GM12878 (cell line): Measurements from ENCODE around the gene DUS4L. TPM values are rescaled to one million over a fixed set of nuclear protein-coding genes. Genes with fewer than 3 reads are reported as not detected.
A peak's percentile ranks its signal among the peaks of the same experiment; 100 is the strongest.

Experiments used
- ATAC-seq: fragments of 200-7000 bp; cut with Tn5 transposase; 3 replicates; pipeline ENCODE4 v1.9.1; 2020; ENCODE audit warnings: mild to moderate bottlenecking, moderate library complexity
- Bru-seq: library from RNA; stranded (reverse); fragments of 400-500 nt; gene quantifications from one replicate; lab custom pipeline; 2021; lab: Mats Ljungman, UMichigan
- BruChase-seq, 2 experiments: library from RNA; stranded (reverse); fragments of 400-500 nt; gene quantifications; one replicate each; lab custom pipeline; 2021; lab: Mats Ljungman, UMichigan
- BruUV-seq: library from RNA; stranded (reverse); fragments of 400-500 nt; replicated peaks from 2 replicates; lab custom pipeline; 2021; lab: Mats Ljungman, UMichigan
- CTCF ChIA-PET: fragments of 300-600 bp; sonication (Branson Sonifier 250); formaldehyde crosslinking; extraction: SDS; loops from one replicate; lab custom pipeline; 2021; ENCODE audit warnings: inconsistent platforms; lab: Yijun Ruan, JAX
- POLR2A ChIA-PET: fragments of 350-600 bp; formaldehyde crosslinking; extraction: SDS; loops from one replicate; lab custom pipeline; 2021; ENCODE audit warnings: inconsistent platforms; lab: Charles Lee
- RAD21 ChIA-PET: fragments of 300-600 bp; sonication (Branson Sonifier 250); formaldehyde crosslinking; loops from one replicate; lab custom pipeline; 2023; ENCODE audit warnings: antibody characterized with exemption; ENCODE audit not compliant: unreplicated experiment; lab: Charles Lee
- SMC1A ChIA-PET: fragments of 300-600 bp; sonication (Branson Sonifier 250); formaldehyde crosslinking; loops from one replicate; lab custom pipeline; 2023; ENCODE audit not compliant: unreplicated experiment, uncharacterized antibody; lab: Charles Lee
- DNase-seq: peaks from one replicate; pipeline ENCODE4 v3.0.0-alpha.2; 2011; ENCODE audit warnings: low read depth, low spot score
- FAIRE-seq: peaks from 3 replicates; lab custom pipeline; 2011; peaks lifted over from hg19 to GRCh38; lab: Jason Lieb, UNC
- H2AFZ ChIP-seq: 2 replicates; pipeline ENCODE4 v1.6.0; 2011; ENCODE audit warnings: low read depth, low read length, control low read depth; ENCODE audit not compliant: control insufficient read depth
- H3K27ac ChIP-seq: 2 replicates; pipeline ENCODE4 v1.5.1; 2011; ENCODE audit warnings: control low read depth; ENCODE audit not compliant: control insufficient read depth, insufficient read depth
- H3K27me3 ChIP-seq, 2 experiments: replicated peaks in 1 of 2; 2 replicates each; pipeline versions ENCODE4 v1.6.0 to v1.6.1; 2011; ENCODE audit warnings: low read length in 1 of 2; ENCODE audit not compliant: control insufficient read depth in 2 of 2, insufficient read depth in 2 of 2
- H3K36me3 ChIP-seq, 2 experiments: 2 replicates each; pipeline ENCODE4 v1.5.1; 2011; ENCODE audit warnings: low read length in 1 of 2; ENCODE audit not compliant: control insufficient read depth in 2 of 2, insufficient read depth in 2 of 2
- H3K4me1 ChIP-seq: 2 replicates; pipeline ENCODE4 v1.6.1; 2011; ENCODE audit warnings: mild to moderate bottlenecking, low read length, moderate library complexity, mixed read lengths; ENCODE audit not compliant: control insufficient read depth, insufficient read depth
- H3K4me2 ChIP-seq: 2 replicates; pipeline ENCODE4 v1.6.0; 2011; ENCODE audit warnings: control low read depth; ENCODE audit not compliant: control insufficient read depth, insufficient read depth
- H3K4me3 ChIP-seq: fragments of 200-600 bp; sonication (generic); 2 replicates; pipeline ENCODE4 v1.5.1; 2016
- H3K79me2 ChIP-seq: 2 replicates; pipeline ENCODE4 v1.6.0; 2011; ENCODE audit warnings: low read length; ENCODE audit not compliant: control insufficient read depth, insufficient read depth
- H3K9ac ChIP-seq: 2 replicates; pipeline ENCODE4 v1.8.0; 2011; ENCODE audit warnings: low read length, control low read depth, mixed read lengths; ENCODE audit not compliant: control insufficient read depth, insufficient read depth
- H3K9me3 ChIP-seq: replicated peaks from 3 replicates; pipeline ENCODE4 v1.5.1; 2011; ENCODE audit warnings: mild to moderate bottlenecking, low read length; ENCODE audit not compliant: control insufficient read depth, insufficient read depth
- H4K20me1 ChIP-seq: 2 replicates; pipeline ENCODE4 v1.6.0; 2011; ENCODE audit not compliant: control insufficient read depth, insufficient read depth
- CBX5 ChIP-seq: sonication (generic); IDR thresholded peaks from 2 replicates; pipeline ENCODE4 v1.6.1; 2016; ENCODE audit warnings: low read depth, moderate library complexity, mild to moderate bottlenecking, inconsistent platforms
- CHD1 ChIP-seq: IDR thresholded peaks from 2 replicates; pipeline ENCODE4 v1.6.1; 2012; ENCODE audit warnings: low read depth, low read length, improper control_type of control experiment
- DPF2 ChIP-seq: fragments of 450-650 bp; IDR thresholded peaks from 2 replicates; pipeline ENCODE4 v1.6.1; 2017; ENCODE audit warnings: mild to moderate bottlenecking
- KDM1A ChIP-seq: fragments of 200-600 bp; sonication (generic); IDR thresholded peaks from 2 replicates; pipeline ENCODE4 v1.6.1; 2016; ENCODE audit warnings: borderline replicate concordance
- NBN ChIP-seq: fragments of 450-650 bp; IDR thresholded peaks from 2 replicates; pipeline ENCODE4 v1.6.1; 2016
- NRF1 ChIP-seq: conservative IDR thresholded peaks from 2 replicates; pipeline ENCODE4 v1.6.1; 2011; ENCODE audit warnings: mild to moderate bottlenecking, low read depth, low read length, improper control_type of control experiment
- RB1 ChIP-seq: fragments of 450-650 bp; formaldehyde crosslinking; IDR thresholded peaks from 2 replicates; pipeline ENCODE4 v1.6.1; 2017; ENCODE audit warnings: mild to moderate bottlenecking, borderline replicate concordance
- WGBS: methylation state at CpG from one replicate; pipeline ENCODE4 v1.1.6; 2016; ENCODE audit warnings: low lambda C conversion rate; ENCODE audit not compliant: insufficient replicate concordance, insufficient coverage; ENCODE audit errors: missing lambda C conversion rate; 5-methylcytosine and 5-hydroxymethylcytosine counted together
- in situ Hi-C: fragments of 300-500 bp; cut with MboI; formaldehyde crosslinking; loops from 9 replicates; pipeline ENCODE4 v1.14.3; 2018; ENCODE audit warnings: mixed read lengths
- intact Hi-C: fragments of 100-400 bp; cut with micrococcal nuclease; formaldehyde crosslinking; loops from one replicate; pipeline ENCODE4 v1.14.2; 2022; ENCODE audit not compliant: unreplicated experiment
- long read RNA-seq, 2 experiments: library from polyadenylated mRNA; unstranded; transcript quantifications; one replicate each; pipeline ENCODE4 v2.0.0, GENCODE V29; 2019 to 2020
- polyA minus RNA-seq, 3 experiments: library from RNA; depleted of rRNA, polyadenylated mRNA; stranded (reverse); fragments of >200 nt; gene quantifications; 2 replicates each; pipeline ENCODE4 v1.2.3, GENCODE V29; 2011
- polyA plus RNA-seq, 11 experiments: library from polyadenylated mRNA; depleted of rRNA in 4 of 11; unstranded in 6 of 11; stranded (reverse) in 5 of 11; fragments of >200 nt; fragmentation: Nextera tagmentation in 4 of 11; fragmentation: Illumina TruSeq in 1 of 11; extraction: Ambion mirVana in 4 of 11; extraction: Trizol in 1 of 11; gene quantifications; 1 replicate in 1 of 11; 2 replicates in 10 of 11; pipeline versions ENCODE4 v1.2.1 to v1.2.3, GENCODE V29; 2011 to 2016; ENCODE audit warnings: inconsistent platforms in 2 of 11, missing spikeins in 2 of 11, low read depth in 1 of 11
- total RNA-seq, 4 experiments: library from RNA; depleted of rRNA in 3 of 4; stranded (reverse); fragments of >200 nt in 3 of 4; fragmentation: Illumina TruSeq in 1 of 4; extraction: Trizol in 1 of 4; gene quantifications; 2 replicates each; pipeline versions ENCODE4 v1.2.1 to v1.2.3, GENCODE V29; 2013 to 2021
- TF ChIP-seq, protein P1 (sequence below): IDR thresholded peaks from 2 replicates; pipeline ENCODE4 v1.6.1; 2012; ENCODE audit warnings: low read depth, low read length, improper control_type of control experiment
- TF ChIP-seq, protein P2 (sequence below): fragments of 450-650 bp; IDR thresholded peaks from 2 replicates; pipeline ENCODE4 v1.6.1; 2017; ENCODE audit warnings: antibody characterized with exemption, mild to moderate bottlenecking, moderate library complexity
- TF ChIP-seq, protein P3 (sequence below): fragments of 450-650 bp; IDR thresholded peaks from 2 replicates; pipeline ENCODE4 v1.6.1; 2016; ENCODE audit warnings: mild to moderate bottlenecking

Gene DUS4L, protein sequence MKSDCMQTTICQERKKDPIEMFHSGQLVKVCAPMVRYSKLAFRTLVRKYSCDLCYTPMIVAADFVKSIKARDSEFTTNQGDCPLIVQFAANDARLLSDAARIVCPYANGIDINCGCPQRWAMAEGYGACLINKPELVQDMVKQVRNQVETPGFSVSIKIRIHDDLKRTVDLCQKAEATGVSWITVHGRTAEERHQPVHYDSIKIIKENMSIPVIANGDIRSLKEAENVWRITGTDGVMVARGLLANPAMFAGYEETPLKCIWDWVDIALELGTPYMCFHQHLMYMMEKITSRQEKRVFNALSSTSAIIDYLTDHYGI
- total RNA-seq (2013; cell fraction: nucleolus; rRNA removed), result 33.3 and 36.5 TPM in 2 replicates
- total RNA-seq (2014; rRNA removed) (12.8 and 13.3 TPM in 2 replicates), total RNA-seq (2014; rRNA removed; fragmentation: Illumina TruSeq; extraction: Trizol) (12.3 and 12.7 TPM in 2 replicates), total RNA-seq (2021) (7.6 and 11.7 TPM in 2 replicates), polyA plus RNA-seq (2011; rRNA removed) (10.6 and 18.0 TPM in 2 replicates), polyA plus RNA-seq (2014; fragmentation: Illumina TruSeq; extraction: Trizol) (14.1 and 19.2 TPM in 2 replicates), polyA plus RNA-seq (2014; fragmentation: Nextera tagmentation; extraction: Ambion mirVana) (1 to 10 TPM; 5.3 to 7.1 TPM), polyA plus RNA-seq (2014; rRNA removed) (12.1 and 13.0 TPM in 2 replicates), polyA plus RNA-seq (2016; fragmentation: Nextera tagmentation; extraction: Ambion mirVana) (10 to 100 TPM; 13.3 to 15.3 TPM), polyA minus RNA-seq (2011; rRNA and poly(A)+ RNA removed) (7.4 and 9.4 TPM in 2 replicates), Bru-seq, nascent RNA (percentile 75 among the genes with signal in this experiment), BruChase-seq, experiment 1, labeled RNA remaining after a 6-hour chase (percentile 56 among the genes with signal in this experiment), BruChase-seq, experiment 2, labeled RNA remaining after a 2-hour chase (percentile 59 among the genes with signal in this experiment)
- 4.1 TPM for polyA plus RNA-seq (2011; ENCODE audit: low read depth)
- 3.9 and 5.3 TPM in 2 replicates for polyA plus RNA-seq (2011; cell fraction: cytosol; rRNA removed)
- 7.3 and 8.8 TPM in 2 replicates for polyA plus RNA-seq (2011; cell fraction: nucleus; rRNA removed)
- 7.3 and 8.9 TPM in 2 replicates for polyA plus RNA-seq (2012)
- polyA minus RNA-seq (2011; cell fraction: cytosol; rRNA and poly(A)+ RNA removed), result 3.6 and 3.7 TPM in 2 replicates
- polyA minus RNA-seq (2011; cell fraction: nucleus; rRNA and poly(A)+ RNA removed), result 9.7 and 15.6 TPM in 2 replicates
- long read RNA-seq, experiment 1, partial matches to known transcripts, result 3 of 9 reads
- long read RNA-seq, experiment 1, other reads (novel, unspliced or antisense), result 6 of 9 reads
- long read RNA-seq, experiment 2, transcript DUS4L-201 (8 exons, 2,220 nt), result major isoform, 5 of 28 reads
- long read RNA-seq, experiment 2, partial matches to known transcripts, result 8 of 28 reads
- long read RNA-seq, experiment 2, other reads (novel, unspliced or antisense), result 14 of 28 reads

DNA sequence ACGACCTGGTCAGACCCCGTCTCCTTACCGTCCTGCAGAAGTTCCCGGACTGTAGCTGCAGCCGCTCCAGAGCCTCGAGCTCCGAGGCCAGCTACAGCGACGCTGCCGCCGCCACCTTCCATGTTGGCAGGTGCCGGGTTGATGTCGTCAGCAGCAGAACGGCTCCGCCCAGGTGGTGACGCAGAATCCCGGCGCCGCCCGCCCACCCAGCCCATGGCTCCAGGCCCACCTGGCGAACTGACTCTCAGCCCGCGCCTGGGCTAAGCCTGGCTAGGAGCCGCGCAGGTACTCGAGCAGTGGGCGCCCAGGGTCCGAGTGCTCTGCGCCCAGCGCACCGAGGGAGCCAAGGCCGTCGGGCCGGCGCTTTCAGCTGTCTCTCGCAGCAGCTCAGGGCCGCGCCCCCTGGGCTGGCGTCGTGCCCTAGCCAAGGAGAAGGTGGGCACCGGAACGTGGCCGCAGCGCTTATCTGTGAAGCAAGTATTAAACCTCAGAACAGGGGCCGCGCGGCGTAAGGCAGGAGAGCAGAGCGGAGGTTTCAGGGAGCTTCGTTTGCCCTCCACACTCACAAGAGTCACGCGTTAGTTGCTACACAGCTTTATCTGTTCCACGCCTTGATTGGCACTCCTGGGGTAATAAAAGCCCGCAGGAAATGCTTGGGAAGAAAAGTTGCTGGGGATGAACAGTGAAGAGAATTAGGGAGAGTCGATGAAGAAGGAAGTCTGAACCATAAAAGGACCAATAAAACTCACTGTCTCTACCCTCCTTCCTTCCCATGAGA is at the start of gene DUS4L, which contains the start of gene COG5:
Gene DUS4L (plus strand): TSS at position 197 of the 778 bp plus-strand sequence. CDS start 3,100 bp downstream, outside the sequence.
Gene COG5 (minus strand): TSS at position 146 of the 778 bp plus-strand sequence. CDS start 24 bp downstream, at position 122.
- Histone ChIP-seq H3K36me3 (no peaks in the 10 kb centered on the region), H3K27ac (peak within 1 kb of the TSS; percentile 54), H3K4me1 (no peaks in the 10 kb centered on the region), H3K9me3 (no peaks in the 10 kb centered on the region), H3K4me2 (peak within 1 kb of the TSS; percentile 96), H3K79me2 (peaks cover 17% of the 10 kb centered on the region), H3K4me3 (peak within 1 kb of the TSS; percentile 83), H3K9ac (peak within 1 kb of the TSS; percentile 72), H2AFZ (peak within 1 kb of the TSS; percentile 99), H4K20me1 (no peaks in the 10 kb centered on the region), H3K27me3 (no peaks in the 10 kb centered on the region)
- WGBS, result 1% methylated on average over 53 of the region's 55 CpGs
- DNase-seq, result peak; percentile 34
- intact Hi-C loops, result no loop called here
- RAD21 ChIA-PET, result interaction anchor here (0.8 to 1.7 kb wide), 3 partner anchors 42 to 182 kb away, joined by 3 to 6 read pairs (median 4); no protein-coding TSS in a partner anchor
- CTCF ChIA-PET, result interaction anchor here (0.6 to 1.2 kb wide), 2 partner anchors 19 to 179 kb away, joined by 3 read pairs; no protein-coding TSS in a partner anchor
- no TSS peak for BruUV-seq
- POLR2A ChIA-PET, result interaction anchor here (0.5 to 1.3 kb wide), 7 partner anchors 10 to 310 kb away, joined by 3 to 7 read pairs (median 3); partner anchors contain the start of gene BCAP29
- FAIRE-seq, result peak; percentile 85
- ATAC-seq, result peak; percentile 94
- in situ Hi-C loops, result no loop called here
- SMC1A ChIA-PET, result no interaction called here
- 0 out of 2 replicates have a peak, but pooled peaks have one; percentile 43 for TF ChIP-seq DPF2
- peak; percentile 64; the same call in 1 of the 2 replicates for TF ChIP-seq RB1
- TF ChIP-seq, protein P1, sequence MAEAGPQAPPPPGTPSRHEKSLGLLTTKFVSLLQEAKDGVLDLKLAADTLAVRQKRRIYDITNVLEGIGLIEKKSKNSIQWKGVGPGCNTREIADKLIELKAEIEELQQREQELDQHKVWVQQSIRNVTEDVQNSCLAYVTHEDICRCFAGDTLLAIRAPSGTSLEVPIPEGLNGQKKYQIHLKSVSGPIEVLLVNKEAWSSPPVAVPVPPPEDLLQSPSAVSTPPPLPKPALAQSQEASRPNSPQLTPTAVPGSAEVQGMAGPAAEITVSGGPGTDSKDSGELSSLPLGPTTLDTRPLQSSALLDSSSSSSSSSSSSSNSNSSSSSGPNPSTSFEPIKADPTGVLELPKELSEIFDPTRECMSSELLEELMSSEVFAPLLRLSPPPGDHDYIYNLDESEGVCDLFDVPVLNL, result no peak
- TF ChIP-seq NBN, result peak; percentile 70; the same call in 1 of the 2 replicates
- TF ChIP-seq, protein P2, sequence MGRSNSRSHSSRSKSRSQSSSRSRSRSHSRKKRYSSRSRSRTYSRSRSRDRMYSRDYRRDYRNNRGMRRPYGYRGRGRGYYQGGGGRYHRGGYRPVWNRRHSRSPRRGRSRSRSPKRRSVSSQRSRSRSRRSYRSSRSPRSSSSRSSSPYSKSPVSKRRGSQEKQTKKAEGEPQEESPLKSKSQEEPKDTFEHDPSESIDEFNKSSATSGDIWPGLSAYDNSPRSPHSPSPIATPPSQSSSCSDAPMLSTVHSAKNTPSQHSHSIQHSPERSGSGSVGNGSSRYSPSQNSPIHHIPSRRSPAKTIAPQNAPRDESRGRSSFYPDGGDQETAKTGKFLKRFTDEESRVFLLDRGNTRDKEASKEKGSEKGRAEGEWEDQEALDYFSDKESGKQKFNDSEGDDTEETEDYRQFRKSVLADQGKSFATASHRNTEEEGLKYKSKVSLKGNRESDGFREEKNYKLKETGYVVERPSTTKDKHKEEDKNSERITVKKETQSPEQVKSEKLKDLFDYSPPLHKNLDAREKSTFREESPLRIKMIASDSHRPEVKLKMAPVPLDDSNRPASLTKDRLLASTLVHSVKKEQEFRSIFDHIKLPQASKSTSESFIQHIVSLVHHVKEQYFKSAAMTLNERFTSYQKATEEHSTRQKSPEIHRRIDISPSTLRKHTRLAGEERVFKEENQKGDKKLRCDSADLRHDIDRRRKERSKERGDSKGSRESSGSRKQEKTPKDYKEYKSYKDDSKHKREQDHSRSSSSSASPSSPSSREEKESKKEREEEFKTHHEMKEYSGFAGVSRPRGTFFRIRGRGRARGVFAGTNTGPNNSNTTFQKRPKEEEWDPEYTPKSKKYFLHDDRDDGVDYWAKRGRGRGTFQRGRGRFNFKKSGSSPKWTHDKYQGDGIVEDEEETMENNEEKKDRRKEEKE, result peak; percentile 84
- no peak for TF ChIP-seq KDM1A
- peak; percentile 91; the same call in 1 of the 2 replicates for TF ChIP-seq CHD1
- no peak for TF ChIP-seq NRF1
- no peak for TF ChIP-seq CBX5
- TF ChIP-seq, protein P3, sequence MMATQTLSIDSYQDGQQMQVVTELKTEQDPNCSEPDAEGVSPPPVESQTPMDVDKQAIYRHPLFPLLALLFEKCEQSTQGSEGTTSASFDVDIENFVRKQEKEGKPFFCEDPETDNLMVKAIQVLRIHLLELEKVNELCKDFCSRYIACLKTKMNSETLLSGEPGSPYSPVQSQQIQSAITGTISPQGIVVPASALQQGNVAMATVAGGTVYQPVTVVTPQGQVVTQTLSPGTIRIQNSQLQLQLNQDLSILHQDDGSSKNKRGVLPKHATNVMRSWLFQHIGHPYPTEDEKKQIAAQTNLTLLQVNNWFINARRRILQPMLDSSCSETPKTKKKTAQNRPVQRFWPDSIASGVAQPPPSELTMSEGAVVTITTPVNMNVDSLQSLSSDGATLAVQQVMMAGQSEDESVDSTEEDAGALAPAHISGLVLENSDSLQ, result peak; percentile 83
